PC-3 (cell line): ENCODE measurements around the gene C9orf50. TPM values are rescaled to one million over a fixed set of nuclear protein-coding genes. Genes with fewer than 3 reads are reported as not detected.

Experiments
- ATAC-seq: fragments of 200-7000 bp; cut with Tn5 transposase; 2 replicates; pipeline ENCODE4 v1.9.1; 2020; ENCODE audit warnings: mild to moderate bottlenecking, moderate library complexity
- BruUV-seq: library from RNA; stranded (reverse); fragments of 400-500 nt; replicated peaks from 2 replicates; lab custom pipeline; 2021; lab: Mats Ljungman, UMichigan
- CTCF ChIA-PET: fragments of 300-600 bp; sonication (Branson Sonifier 250); formaldehyde crosslinking; loops from one replicate; lab custom pipeline; 2022; ENCODE audit warnings: antibody characterized with exemption; lab: Charles Lee
- POLR2A ChIA-PET: fragments of 300-600 bp; sonication (Branson Sonifier 250); formaldehyde crosslinking; loops from one replicate; lab custom pipeline; 2022; ENCODE audit warnings: antibody characterized with exemption; ENCODE audit not compliant: unreplicated experiment; lab: Charles Lee
- DNase-seq: peaks from one replicate; pipeline ENCODE4 v3.0.0-alpha.2; 2015
- H2AFZ ChIP-seq: fragments of 300-600 bp; sonication (generic); 2 replicates; pipeline ENCODE4 v1.6.0; 2016; ENCODE audit warnings: antibody characterized with exemption, low read length
- H3F3A ChIP-seq: fragments of 300-600 bp; sonication (generic); one replicate; pipeline ENCODE4 v1.6.0; 2017; ENCODE audit warnings: antibody characterized with exemption, low read length, control low read depth, mild to moderate bottlenecking; ENCODE audit not compliant: unreplicated experiment
- H3K27ac ChIP-seq: fragments of 300-600 bp; sonication (generic); 2 replicates; pipeline ENCODE4 v1.5.1; 2016; ENCODE audit warnings: mild to moderate bottlenecking, low read length
- H3K27me3 ChIP-seq: fragments of 300-600 bp; sonication (generic); 2 replicates; pipeline ENCODE4 v1.6.1; 2016; ENCODE audit warnings: low read length, mixed read lengths
- H3K36me3 ChIP-seq: fragments of 300-600 bp; sonication (generic); 2 replicates; pipeline ENCODE4 v1.6.1; 2016; ENCODE audit warnings: low read depth, mixed run types, low read length, mixed read lengths
- H3K4me1 ChIP-seq: fragments of 300-600 bp; sonication (generic); 2 replicates; pipeline ENCODE4 v1.5.1; 2016; ENCODE audit warnings: low read length; ENCODE audit not compliant: insufficient read depth
- H3K4me2 ChIP-seq: fragments of 300-600 bp; sonication (generic); 2 replicates; pipeline ENCODE4 v1.6.0; 2016; ENCODE audit warnings: low read length
- H3K4me3 ChIP-seq: fragments of 300-600 bp; sonication (generic); 2 replicates; pipeline ENCODE4 v1.5.1; 2016; ENCODE audit warnings: mild to moderate bottlenecking, low read length, mixed read lengths
- H3K79me2 ChIP-seq: fragments of 300-600 bp; sonication (generic); 2 replicates; pipeline ENCODE4 v1.6.1; 2017; ENCODE audit warnings: low read length, mixed read lengths
- H3K9ac ChIP-seq: fragments of 300-600 bp; sonication (generic); 2 replicates; pipeline ENCODE4 v1.6.0; 2016; ENCODE audit warnings: mild to moderate bottlenecking, low read length
- H3K9me2 ChIP-seq: fragments of 300-600 bp; sonication (generic); replicated peaks from 2 replicates; pipeline ENCODE4 v1.6.1; 2016; ENCODE audit warnings: mixed run types, low read length, mixed read lengths
- H3K9me3 ChIP-seq: fragments of 300-600 bp; sonication (generic); 2 replicates; pipeline ENCODE4 v1.6.1; 2016; ENCODE audit warnings: low read length, mixed read lengths
- H4K20me1 ChIP-seq: fragments of 300-600 bp; sonication (generic); 2 replicates; pipeline ENCODE4 v1.6.1; 2016; ENCODE audit warnings: low read length, mixed read lengths
- EZH2 ChIP-seq: fragments of 300-600 bp; sonication (generic); IDR thresholded peaks from one replicate; pipeline ENCODE4 v1.6.1; 2017; ENCODE audit warnings: antibody characterized with exemption, mild to moderate bottlenecking, low read length; ENCODE audit not compliant: unreplicated experiment
- EZH2phosphoT487 ChIP-seq: fragments of 300-600 bp; sonication (generic); IDR thresholded peaks from 2 replicates; pipeline ENCODE4 v1.6.1; 2018; ENCODE audit warnings: mild to moderate bottlenecking, antibody characterized with exemption, low read length, borderline replicate concordance
- intact Hi-C: fragments of 100-400 bp; cut with micrococcal nuclease; formaldehyde crosslinking; loops from 2 replicates; pipeline ENCODE4 v1.9.0; 2023
- total RNA-seq: library from RNA; depleted of rRNA; stranded (reverse); fragments of >200 nt; gene quantifications from 2 replicates; pipeline ENCODE4 v1.2.3, GENCODE V29; 2014
- TF ChIP-seq, protein P1 (sequence below): fragments of 300-600 bp; sonication (generic); conservative IDR thresholded peaks from 2 replicates; pipeline ENCODE4 v1.5.1; 2017; ENCODE audit warnings: antibody characterized with exemption, low read depth, mild to moderate bottlenecking, low read length

The C9orf50 gene
- total RNA-seq, 1 experiment from 2014 or later: not detected

DNA sequence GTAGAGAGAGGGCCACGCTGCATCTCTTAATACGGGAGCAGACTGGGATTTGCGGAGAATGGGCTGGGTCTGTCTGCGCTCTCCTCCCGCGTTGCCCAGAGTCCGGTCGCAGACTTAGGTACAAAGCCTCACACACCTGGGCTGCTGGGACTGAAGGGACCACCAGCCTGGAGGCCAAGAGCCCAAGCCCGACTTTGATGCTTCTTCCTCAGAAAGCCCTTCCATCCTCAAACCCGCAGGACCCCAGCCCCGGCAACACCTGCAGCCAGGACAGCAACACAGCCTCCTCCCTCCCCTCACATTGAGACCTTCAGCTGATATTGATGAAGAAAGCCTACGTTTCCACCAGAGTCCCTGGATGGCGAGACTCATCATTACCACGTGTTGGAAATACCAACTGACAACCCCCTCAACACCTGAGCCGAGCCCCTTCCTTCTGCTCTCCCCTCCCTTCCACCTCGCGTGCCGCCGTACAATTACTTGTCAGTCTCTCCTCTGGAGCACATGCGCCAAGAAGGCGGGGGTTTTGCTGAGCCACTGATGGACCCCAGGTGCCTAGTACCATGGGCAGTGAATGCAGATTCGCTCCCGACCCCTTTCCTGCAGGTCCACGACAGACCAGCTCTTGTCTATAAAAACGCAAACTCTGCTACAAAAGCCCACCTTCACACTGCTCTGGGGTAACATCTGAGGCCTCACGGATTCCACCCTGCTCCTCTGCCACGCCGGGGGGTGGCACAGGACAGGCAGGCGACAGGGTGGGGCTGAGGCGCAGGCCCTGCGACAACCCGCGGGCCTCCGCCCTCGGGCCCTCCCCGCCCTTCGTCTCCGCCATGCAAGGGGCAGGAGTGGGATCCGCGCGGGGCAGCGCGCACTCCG lies 20.2 kb upstream of the C9orf50 start:
- H3K4me1 ChIP-seq: peaks cover 3% of the 10 kb centered on the region; the same call in 1 of the 2 replicates
- ATAC-seq: peak; percentile 6
- no peaks in the 10 kb centered on the region for H4K20me1 ChIP-seq
- H3K27me3 ChIP-seq: no peaks in the 10 kb centered on the region
- POLR2A ChIA-PET: no interaction called here
- peak overlapping the region; percentile 97 for H3K4me2 ChIP-seq
- TF ChIP-seq, protein P1, sequence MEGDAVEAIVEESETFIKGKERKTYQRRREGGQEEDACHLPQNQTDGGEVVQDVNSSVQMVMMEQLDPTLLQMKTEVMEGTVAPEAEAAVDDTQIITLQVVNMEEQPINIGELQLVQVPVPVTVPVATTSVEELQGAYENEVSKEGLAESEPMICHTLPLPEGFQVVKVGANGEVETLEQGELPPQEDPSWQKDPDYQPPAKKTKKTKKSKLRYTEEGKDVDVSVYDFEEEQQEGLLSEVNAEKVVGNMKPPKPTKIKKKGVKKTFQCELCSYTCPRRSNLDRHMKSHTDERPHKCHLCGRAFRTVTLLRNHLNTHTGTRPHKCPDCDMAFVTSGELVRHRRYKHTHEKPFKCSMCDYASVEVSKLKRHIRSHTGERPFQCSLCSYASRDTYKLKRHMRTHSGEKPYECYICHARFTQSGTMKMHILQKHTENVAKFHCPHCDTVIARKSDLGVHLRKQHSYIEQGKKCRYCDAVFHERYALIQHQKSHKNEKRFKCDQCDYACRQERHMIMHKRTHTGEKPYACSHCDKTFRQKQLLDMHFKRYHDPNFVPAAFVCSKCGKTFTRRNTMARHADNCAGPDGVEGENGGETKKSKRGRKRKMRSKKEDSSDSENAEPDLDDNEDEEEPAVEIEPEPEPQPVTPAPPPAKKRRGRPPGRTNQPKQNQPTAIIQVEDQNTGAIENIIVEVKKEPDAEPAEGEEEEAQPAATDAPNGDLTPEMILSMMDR: no peak
- TF ChIP-seq EZH2 (no peak), EZH2phosphoT487 (no peak)
- TSS peak; percentile 49 for BruUV-seq
- no peaks in the 10 kb centered on the region for H3K9me2 ChIP-seq
- H3K27ac ChIP-seq: no peak overlapping the region
- no peak for DNase-seq
- peak overlapping the region; percentile 89 for H3K9ac ChIP-seq
- peaks cover 25% of the 10 kb centered on the region for H3K79me2 ChIP-seq
- H3K9me3 ChIP-seq: no peaks in the 10 kb centered on the region
- H3K36me3 ChIP-seq: no peaks in the 10 kb centered on the region
- peak overlapping the region; percentile 64 for H2AFZ ChIP-seq
- H3K4me3 ChIP-seq: peak overlapping the region; percentile 97
- H3F3A ChIP-seq: no peaks in the 10 kb centered on the region
- CTCF ChIA-PET: no interaction called here
- intact Hi-C loops: no loop called here

DNA sequence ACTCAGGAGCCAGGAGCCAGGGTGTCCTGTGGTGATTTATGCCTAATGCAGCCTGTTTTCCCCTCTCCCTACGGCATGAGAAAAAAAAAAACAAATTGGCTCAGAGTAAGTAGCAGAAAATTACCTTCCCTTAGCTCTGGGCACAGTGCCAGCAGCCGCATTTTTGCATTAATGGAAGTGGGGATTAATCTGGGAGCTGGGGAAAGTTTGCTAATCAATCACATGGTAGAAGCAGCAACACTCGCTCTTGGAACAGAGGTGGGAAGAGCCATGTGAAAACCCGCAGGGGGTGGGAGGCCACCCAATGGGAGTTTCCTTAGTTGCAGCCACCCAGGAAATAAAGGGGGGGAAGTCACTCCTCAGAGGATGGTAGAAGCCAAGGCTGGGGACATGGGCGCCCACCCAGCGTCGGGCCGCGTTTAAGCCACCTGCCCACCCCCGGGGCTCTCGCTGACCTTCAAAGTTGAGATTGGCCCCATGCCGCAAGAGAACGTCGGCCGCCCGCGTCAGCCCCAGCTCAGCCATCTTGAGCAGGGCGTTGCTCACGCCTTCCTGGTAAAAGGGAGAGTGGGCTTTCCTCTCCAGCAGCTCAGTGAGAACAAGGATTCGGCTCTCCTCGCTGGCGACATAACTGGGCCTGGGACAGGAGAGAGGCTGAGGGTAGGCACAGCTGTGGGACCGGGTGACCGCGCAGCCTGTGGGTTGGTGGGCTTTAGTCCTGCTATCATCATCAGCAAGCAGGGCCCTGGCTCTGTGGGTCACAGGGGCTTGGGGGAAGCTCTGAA lies 19.4 kb upstream of the C9orf50 start:
- H3K9ac ChIP-seq: 0 out of 2 replicates have a peak overlapping the region, but pooled peaks have one; percentile 89
- peaks cover 25% of the 10 kb centered on the region for H3K79me2 ChIP-seq
- POLR2A ChIA-PET: interaction anchor here (0.6 kb wide), 1 partner anchor 473 kb away, joined by 5 read pairs; no protein-coding TSS in a partner anchor

More for the DNA sequence above, 19.4 kb upstream of the C9orf50 start:
- Histone ChIP-seq H3K27me3 (no peaks in the 10 kb centered on the region), H4K20me1 (no peaks in the 10 kb centered on the region), H3K9me2 (no peaks in the 10 kb centered on the region), H3K36me3 (no peaks in the 10 kb centered on the region), H3K9me3 (no peaks in the 10 kb centered on the region), H3F3A (no peaks in the 10 kb centered on the region), H3K4me3 (peak overlapping the region; percentile 97), H3K4me1 (peaks cover 3% of the 10 kb centered on the region; the same call in 1 of the 2 replicates), H3K4me2 (peak overlapping the region; percentile 97), H2AFZ (no peak overlapping the region), H3K27ac (no peak overlapping the region)
- CTCF ChIA-PET: interaction anchor here (0.5 to 0.6 kb wide), 3 partner anchors 15 to 1228 kb away, joined by 3 to 4 read pairs (median 3); no protein-coding TSS in a partner anchor
- intact Hi-C loops: no loop called here
- TF ChIP-seq, protein P1: no peak
- TF ChIP-seq EZH2phosphoT487: no peak
- TF ChIP-seq EZH2: no peak
- ATAC-seq (no peak), DNase-seq (no peak)
- no TSS peak for BruUV-seq
